ENCODE measurements around the gene UBE2Q2.

- TF ChIP-seq SP1 (CRISPR knock-in tag; conservative IDR thresholded peaks at IDR 0.05) (no peak), ATF1 (CRISPR knock-in tag; IDR thresholded peaks at IDR 0.05) (no peak), MLX (CRISPR knock-in tag; IDR thresholded peaks at IDR 0.05) (no peak), ZNF423 (CRISPR knock-in tag; IDR thresholded peaks at IDR 0.05) (no peak), AFF4 (CRISPR knock-in tag; IDR thresholded peaks at IDR 0.05; ENCODE audit: borderline replicate concordance) (no peak), CBFB (CRISPR knock-in tag; IDR thresholded peaks at IDR 0.05; ENCODE audit: low read depth) (no peak), CREB1 (CRISPR knock-in tag; IDR thresholded peaks at IDR 0.05) (no peak), ZBTB21 (CRISPR knock-in tag; IDR thresholded peaks at IDR 0.05; ENCODE audit: borderline replicate concordance) (no peak), JAZF1 (CRISPR knock-in tag; IDR thresholded peaks at IDR 0.05) (no peak), FOXJ3 (CRISPR knock-in tag; IDR thresholded peaks at IDR 0.05; ENCODE audit: borderline replicate concordance) (no peak)
- TF ChIP-seq, protein P1, sequence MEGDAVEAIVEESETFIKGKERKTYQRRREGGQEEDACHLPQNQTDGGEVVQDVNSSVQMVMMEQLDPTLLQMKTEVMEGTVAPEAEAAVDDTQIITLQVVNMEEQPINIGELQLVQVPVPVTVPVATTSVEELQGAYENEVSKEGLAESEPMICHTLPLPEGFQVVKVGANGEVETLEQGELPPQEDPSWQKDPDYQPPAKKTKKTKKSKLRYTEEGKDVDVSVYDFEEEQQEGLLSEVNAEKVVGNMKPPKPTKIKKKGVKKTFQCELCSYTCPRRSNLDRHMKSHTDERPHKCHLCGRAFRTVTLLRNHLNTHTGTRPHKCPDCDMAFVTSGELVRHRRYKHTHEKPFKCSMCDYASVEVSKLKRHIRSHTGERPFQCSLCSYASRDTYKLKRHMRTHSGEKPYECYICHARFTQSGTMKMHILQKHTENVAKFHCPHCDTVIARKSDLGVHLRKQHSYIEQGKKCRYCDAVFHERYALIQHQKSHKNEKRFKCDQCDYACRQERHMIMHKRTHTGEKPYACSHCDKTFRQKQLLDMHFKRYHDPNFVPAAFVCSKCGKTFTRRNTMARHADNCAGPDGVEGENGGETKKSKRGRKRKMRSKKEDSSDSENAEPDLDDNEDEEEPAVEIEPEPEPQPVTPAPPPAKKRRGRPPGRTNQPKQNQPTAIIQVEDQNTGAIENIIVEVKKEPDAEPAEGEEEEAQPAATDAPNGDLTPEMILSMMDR (IDR thresholded peaks at IDR 0.05): no peak
- TF ChIP-seq, protein P2, sequence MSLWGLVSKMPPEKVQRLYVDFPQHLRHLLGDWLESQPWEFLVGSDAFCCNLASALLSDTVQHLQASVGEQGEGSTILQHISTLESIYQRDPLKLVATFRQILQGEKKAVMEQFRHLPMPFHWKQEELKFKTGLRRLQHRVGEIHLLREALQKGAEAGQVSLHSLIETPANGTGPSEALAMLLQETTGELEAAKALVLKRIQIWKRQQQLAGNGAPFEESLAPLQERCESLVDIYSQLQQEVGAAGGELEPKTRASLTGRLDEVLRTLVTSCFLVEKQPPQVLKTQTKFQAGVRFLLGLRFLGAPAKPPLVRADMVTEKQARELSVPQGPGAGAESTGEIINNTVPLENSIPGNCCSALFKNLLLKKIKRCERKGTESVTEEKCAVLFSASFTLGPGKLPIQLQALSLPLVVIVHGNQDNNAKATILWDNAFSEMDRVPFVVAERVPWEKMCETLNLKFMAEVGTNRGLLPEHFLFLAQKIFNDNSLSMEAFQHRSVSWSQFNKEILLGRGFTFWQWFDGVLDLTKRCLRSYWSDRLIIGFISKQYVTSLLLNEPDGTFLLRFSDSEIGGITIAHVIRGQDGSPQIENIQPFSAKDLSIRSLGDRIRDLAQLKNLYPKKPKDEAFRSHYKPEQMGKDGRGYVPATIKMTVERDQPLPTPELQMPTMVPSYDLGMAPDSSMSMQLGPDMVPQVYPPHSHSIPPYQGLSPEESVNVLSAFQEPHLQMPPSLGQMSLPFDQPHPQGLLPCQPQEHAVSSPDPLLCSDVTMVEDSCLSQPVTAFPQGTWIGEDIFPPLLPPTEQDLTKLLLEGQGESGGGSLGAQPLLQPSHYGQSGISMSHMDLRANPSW (CRISPR knock-in tag; conservative IDR thresholded peaks at IDR 0.05; ENCODE audit: low read depth): no peak
Measured at GRCh38 chr15:75942464-75942863, 99.2 kb downstream of the UBE2Q2 start.

All from WTC11 (cell line).